Activated CD4-positive, alpha-beta T cell treated with anti-CD3 and anti-CD28 coated beads, Interleukin-2, amount 50 U/mL, for 16 hours (primary cell): Measurements from ENCODE around the gene CAMSAP1.

Experiments used
- DNase-seq: peaks from one replicate; pipeline ENCODE4 v3.0.0-alpha.2; 2020

The CAMSAP1 gene

GRCh38 chr9:135827866-135828580 lies 79.3 kb downstream of the CAMSAP1 start:
- DNase-seq = no peak

GRCh38 chr9:135827301-135827700 lies 80.0 kb downstream of the CAMSAP1 start:
- no peak for DNase-seq

- no peak for DNase-seq
Observed at GRCh38 chr9:135826188-135826545, 81.2 kb downstream of the CAMSAP1 start.

- no peak for DNase-seq
Observed at GRCh38 chr9:135825435-135826187, 81.7 kb downstream of the CAMSAP1 start.

- no peak for DNase-seq
Observed at GRCh38 chr9:135823036-135823435, 84.3 kb downstream of the CAMSAP1 start.

GRCh38 chr9:135822374-135822755 lies 85.0 kb downstream of the CAMSAP1 start:
- DNase-seq = no peak

GRCh38 chr9:135821733-135822373 lies 85.5 kb downstream of the CAMSAP1 start:
- no peak for DNase-seq

GRCh38 chr9:135821116-135821515 lies 86.2 kb downstream of the CAMSAP1 start:
- no peak for DNase-seq

- DNase-seq = no peak
Observed at GRCh38 chr9:135820661-135821060, 86.7 kb downstream of the CAMSAP1 start.

GRCh38 chr9:135819905-135820304 lies 87.4 kb downstream of the CAMSAP1 start:
- no peak for DNase-seq

GRCh38 chr9:135818718-135819475 lies 88.4 kb downstream of the CAMSAP1 start:
- DNase-seq = no peak

GRCh38 chr9:135817951-135818717 lies 89.2 kb downstream of the CAMSAP1 start:
- no peak for DNase-seq

- no peak for DNase-seq
Observed at GRCh38 chr9:135816651-135816970, 90.7 kb downstream of the CAMSAP1 start.

GRCh38 chr9:135815830-135816650 lies 91.3 kb downstream of the CAMSAP1 start:
- DNase-seq = no peak

- no peak for DNase-seq
Observed at GRCh38 chr9:135815413-135815812, 91.9 kb downstream of the CAMSAP1 start.

GRCh38 chr9:135814421-135815095 lies 92.8 kb downstream of the CAMSAP1 start:
- no peak for DNase-seq

GRCh38 chr9:135813671-135814290 lies 93.6 kb downstream of the CAMSAP1 start:
- DNase-seq = no peak

- DNase-seq = no peak
Observed at GRCh38 chr9:135812961-135813360, 94.4 kb downstream of the CAMSAP1 start.

- DNase-seq = no peak
Observed at GRCh38 chr9:135811801-135812200, 95.5 kb downstream of the CAMSAP1 start.

GRCh38 chr9:135810806-135811575 lies 96.4 kb downstream of the CAMSAP1 start:
- DNase-seq = no peak
